Neutrophil (primary cell): ENCODE data around the gene MATCAP1.

Experiments used
- H3K27ac ChIP-seq: fragments of 200-600 bp; sonication (generic); 2 replicates; pipeline ENCODE4 v1.5.1; 2016; ENCODE audit warnings: mild to moderate bottlenecking, moderate library complexity
- H3K27me3 ChIP-seq: fragments of 200-600 bp; sonication (generic); 2 replicates; pipeline ENCODE4 v1.6.0; 2016; ENCODE audit warnings: mild to moderate bottlenecking
- H3K36me3 ChIP-seq: fragments of 200-600 bp; sonication (generic); 2 replicates; pipeline ENCODE4 v1.5.1; 2017
- H3K4me1 ChIP-seq, 2 experiments: fragments of 200-600 bp in 1 of 2; sonication (generic) in 1 of 2; 1 replicate in 1 of 2; 2 replicates in 1 of 2; pipeline versions ENCODE4 v1.5.1 to v1.6.1; 2013 to 2016; ENCODE audit warnings: low read depth in 1 of 2, low read length in 1 of 2, mild to moderate bottlenecking in 1 of 2, moderate library complexity in 1 of 2; ENCODE audit not compliant: control insufficient read depth in 1 of 2, insufficient read depth in 1 of 2
- H3K4me3 ChIP-seq, 2 experiments: fragments of 200-600 bp in 1 of 2; sonication (generic) in 1 of 2; 1 replicate in 1 of 2; 2 replicates in 1 of 2; pipeline ENCODE4 v1.5.1; 2013 to 2016; ENCODE audit warnings: low read depth in 1 of 2, low read length in 1 of 2, mild to moderate bottlenecking in 1 of 2, moderate library complexity in 1 of 2
- H3K9me3 ChIP-seq: fragments of 200-600 bp; sonication (generic); 2 replicates; pipeline ENCODE4 v1.5.1; 2016
- CTCF ChIP-seq: fragments of 200-600 bp; sonication (generic); IDR thresholded peaks from 2 replicates; pipeline ENCODE4 v1.5.1; 2016; ENCODE audit warnings: antibody characterized with exemption

Gene MATCAP1

GRCh38 chr16:67129422-67129821 is 54.3 kb downstream of the MATCAP1 start:
- Histone ChIP-seq H3K9me3 (no peaks in the 10 kb centered on the region), H3K27ac (no peak overlapping the region), H3K27me3 (no peaks in the 10 kb centered on the region), H3K4me3 (no peak overlapping the region), H3K36me3 (peaks cover 71% of the 10 kb centered on the region), H3K4me1 (peaks cover 2 to 4% of the 10 kb centered on the region in 2 experiments)
- no peak for TF ChIP-seq CTCF

DNA sequence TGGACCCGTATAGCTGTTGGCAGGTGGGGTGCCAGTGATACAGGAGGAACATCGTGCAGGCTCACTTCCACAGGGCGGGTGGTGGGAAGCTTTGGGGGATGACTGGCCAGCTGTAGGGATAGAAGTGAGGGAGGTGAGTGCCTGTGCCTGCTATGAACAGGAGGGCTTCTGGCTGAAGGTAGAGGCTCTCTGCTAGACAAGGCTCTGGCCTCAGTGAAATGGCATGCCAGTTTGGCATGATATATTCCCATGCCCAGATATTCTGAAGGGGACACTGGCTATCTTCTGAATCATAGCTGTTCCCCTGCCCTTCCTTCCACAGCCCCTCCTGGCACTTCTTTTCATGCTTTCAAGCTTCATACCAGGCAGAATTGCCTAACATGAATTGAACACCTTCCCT is 54.9 kb downstream of the MATCAP1 start:
- Histone ChIP-seq H3K27me3 (no peaks in the 10 kb centered on the region), H3K4me1 (no peaks in the 10 kb centered on the region), H3K36me3 (peaks cover 71% of the 10 kb centered on the region), H3K4me3 (no peak overlapping the region), H3K27ac (no peak overlapping the region), H3K9me3 (no peaks in the 10 kb centered on the region)
- TF ChIP-seq CTCF = no peak

DNA sequence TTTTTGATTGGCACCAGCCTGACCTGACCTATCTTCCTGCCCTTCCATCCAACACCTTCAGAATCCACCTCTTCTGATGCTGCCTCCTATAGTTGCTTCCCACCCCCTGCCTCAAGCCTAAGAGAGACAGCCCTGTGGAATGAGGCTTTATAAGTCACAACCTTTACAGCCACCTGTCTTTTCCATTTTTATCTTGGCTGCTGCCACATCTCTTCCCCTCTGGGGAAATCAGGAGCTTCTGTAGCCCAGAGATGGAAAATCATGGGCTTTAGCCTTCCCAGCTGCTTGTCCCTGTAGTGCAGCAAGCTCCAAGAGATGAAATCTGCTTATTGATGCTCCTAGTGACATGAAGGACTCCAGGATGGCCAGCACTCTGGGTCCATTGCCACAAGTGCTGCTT is 55.3 kb downstream of the MATCAP1 start:
- Histone ChIP-seq H3K36me3 (peaks cover 76% of the 10 kb centered on the region), H3K4me3 (no peak overlapping the region), H3K9me3 (no peaks in the 10 kb centered on the region), H3K4me1 (no peaks in the 10 kb centered on the region), H3K27me3 (no peaks in the 10 kb centered on the region), H3K27ac (no peak overlapping the region)
- no peak for TF ChIP-seq CTCF
